HG03025 (cell line): Measurements from ENCODE around the gene GLB1L3.
A peak's percentile ranks its signal among the peaks of the same experiment; 100 is the strongest.
"Not testable (repeated sequence)": the region's sequence is repeated elsewhere in the genome, so short reads cannot be mapped to it uniquely, and the experiment has no call there.

Source experiments
- ATAC-seq: cut with Tn5 transposase; IDR thresholded peaks from one replicate; pipeline ENCODE4 v1.9.1; 2021; ENCODE audit warnings: mild to moderate bottlenecking, moderate library complexity; ENCODE audit not compliant: unreplicated experiment, low FRiP score

GLB1L3 gene

DNA sequence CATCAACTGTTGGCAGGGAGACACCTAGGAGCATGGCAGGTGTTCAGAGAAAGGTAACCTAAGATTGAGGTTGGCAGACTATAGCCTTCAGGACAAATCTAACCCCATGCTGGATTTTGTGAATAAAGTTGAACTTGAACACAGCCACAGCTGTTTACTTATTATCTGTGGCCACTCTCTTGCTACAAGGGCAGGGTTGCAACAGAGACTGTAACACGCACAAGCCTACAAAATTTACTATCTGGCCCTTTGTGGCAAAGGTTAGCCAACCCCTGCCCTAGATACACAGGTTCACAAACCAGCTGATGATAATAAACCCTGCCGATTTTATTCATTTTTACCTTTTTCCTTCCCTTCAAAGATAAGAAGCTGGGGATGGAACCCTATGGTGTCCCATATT is 25.5 kb upstream of the GLB1L3 start:
- ATAC-seq, result no peak

- peak; percentile 17 for ATAC-seq
Observed at GRCh38 chr11:134252346-134253187, 23.6 kb upstream of the GLB1L3 start.

- peak; percentile 98 for ATAC-seq
Observed at GRCh38 chr11:134253188-134253993, 22.8 kb upstream of the GLB1L3 start, which contains the start of the genes ACAD8 and THYN1. Gene ACAD8, plus strand, starts transcription at chr11:134253568. Its CDS starts 33 bp downstream, at chr11:134253601. Gene THYN1, minus strand, starts transcription at chr11:134253352. Its CDS starts 470 bp downstream, at chr11:134252882.

DNA sequence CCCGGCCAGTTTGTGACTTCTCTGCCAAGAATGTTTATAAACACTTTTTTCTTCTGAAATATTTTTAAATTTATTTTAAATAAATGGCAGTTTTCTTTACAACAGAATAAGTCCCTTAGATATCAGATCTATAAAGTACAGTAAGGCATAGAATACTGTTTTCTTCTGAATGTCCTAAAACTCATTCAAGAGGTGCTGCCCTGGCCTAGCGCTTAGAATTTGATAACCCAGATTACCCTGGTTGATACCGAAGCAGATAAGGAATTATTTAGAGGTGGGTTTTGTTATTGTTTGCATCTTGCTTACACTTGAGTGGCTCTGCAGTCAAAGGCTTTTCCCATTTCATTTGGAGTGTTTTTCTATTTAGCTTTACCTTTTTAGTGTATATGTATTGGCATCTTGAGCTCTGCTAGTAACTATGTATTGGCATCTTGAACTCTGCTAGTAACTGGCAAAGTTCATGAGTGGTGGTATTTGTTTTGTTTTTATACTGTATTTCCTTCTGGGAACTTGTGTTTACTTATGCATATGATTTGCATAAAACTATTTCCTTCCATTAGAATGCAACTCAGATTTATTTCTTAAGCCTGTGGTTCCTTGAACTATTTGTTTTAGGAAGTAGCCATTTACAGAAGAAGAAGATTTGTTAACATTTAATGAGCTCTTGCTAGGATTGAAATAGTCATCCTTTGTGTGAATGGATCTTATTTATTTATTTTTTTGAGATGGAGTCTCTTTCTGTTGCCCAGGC is 21.6 kb upstream of the GLB1L3 start:
- no peak for ATAC-seq

DNA sequence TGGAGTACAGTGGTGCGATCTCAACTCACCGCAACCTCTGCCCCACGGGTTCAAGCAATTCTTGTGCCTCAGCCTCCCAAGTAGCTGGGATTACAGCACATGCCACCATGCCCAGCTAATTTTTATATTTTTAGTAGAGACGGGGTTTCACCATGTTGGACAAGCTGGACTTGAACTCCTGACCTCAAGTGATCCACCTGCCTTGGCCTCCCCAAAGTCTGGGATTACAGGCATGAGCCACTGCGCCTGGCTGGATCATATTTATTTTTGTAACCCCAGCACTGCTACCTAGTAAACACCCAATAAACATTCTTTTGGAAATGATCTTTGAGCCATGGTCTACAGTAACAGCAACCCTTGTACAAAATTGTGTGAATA is 21.0 kb upstream of the GLB1L3 start:
- ATAC-seq, result not testable (repeated sequence)

DNA sequence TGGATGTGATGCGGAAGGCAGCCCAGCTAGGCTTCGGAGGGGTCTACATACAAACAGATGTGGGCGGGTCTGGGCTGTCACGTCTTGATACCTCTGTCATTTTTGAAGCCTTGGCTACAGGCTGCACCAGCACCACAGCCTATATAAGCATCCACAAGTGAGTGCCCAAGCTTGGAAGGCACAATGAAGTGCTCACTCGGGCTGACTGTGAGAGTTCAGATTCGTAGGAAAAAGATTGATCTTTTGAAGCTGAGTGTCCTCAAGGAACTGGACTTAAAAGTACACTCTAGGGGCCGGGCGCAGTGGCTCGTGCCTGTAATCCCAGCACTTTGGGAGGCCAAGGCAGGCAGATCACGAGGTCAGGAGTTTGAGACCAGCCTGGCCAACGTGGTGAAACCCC is 19.1 kb upstream of the GLB1L3 start:
- no peak for ATAC-seq

GRCh38 chr11:134258577-134258976 is 17.6 kb upstream of the GLB1L3 start:
- no peak for ATAC-seq

GRCh38 chr11:134260503-134260902 is 15.7 kb upstream of the GLB1L3 start:
- ATAC-seq, result no peak

DNA sequence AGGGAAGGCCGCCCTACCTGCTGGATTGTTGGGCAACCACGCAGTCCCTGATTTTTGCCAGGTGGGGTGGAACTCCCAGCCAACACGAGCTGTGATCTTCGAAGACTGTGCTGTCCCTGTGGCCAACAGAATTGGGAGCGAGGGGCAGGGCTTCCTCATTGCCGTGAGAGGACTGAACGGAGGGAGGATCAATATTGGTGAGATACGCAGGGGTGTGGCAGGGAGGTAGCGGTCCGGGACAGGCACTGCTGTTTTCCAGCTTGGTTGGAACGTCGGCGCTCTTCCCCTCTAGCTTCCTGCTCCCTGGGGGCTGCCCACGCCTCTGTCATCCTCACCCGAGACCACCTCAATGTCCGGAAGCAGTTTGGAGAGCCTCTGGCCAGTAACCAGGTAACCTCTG is 15.2 kb upstream of the GLB1L3 start:
- ATAC-seq, result no peak

GRCh38 chr11:134261626-134262488 is 14.3 kb upstream of the GLB1L3 start:
- ATAC-seq, result no peak

DNA sequence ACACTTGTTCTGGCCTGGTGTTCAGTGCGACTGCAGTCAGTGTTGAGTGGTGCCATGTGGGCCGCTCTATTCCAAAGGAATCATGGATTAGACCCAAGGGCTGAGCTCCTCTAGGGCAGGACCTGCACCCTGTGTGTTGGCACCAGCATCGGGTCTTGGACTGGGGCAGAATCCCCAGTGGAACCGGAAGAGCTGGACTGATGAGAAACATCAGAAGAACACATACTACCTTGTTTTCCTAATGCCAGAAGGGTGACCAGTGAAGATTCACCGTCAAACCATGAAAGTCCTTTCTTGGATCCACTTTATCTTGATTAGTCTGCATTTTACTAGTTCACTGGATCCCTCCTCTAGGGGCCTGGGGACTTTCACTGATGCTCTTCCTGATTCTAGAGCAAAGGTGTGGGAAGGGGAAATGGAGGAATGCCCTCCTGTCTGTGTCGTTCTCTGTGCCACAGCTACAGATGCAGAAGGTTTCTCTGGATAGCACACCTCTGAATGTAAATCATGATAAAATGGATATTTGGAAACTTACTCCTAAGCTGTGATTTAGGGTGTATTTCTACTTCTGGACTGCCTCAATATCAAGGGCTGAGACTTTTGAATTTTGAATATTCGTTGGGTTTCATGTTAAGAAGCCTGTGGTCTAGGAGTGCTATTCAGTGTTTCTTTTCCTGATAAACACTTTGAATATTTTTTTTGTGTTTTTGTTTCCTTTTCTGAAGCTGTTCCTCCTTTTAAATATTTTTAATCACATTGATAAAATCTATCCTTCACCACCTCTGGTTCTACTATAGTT is 11.0 kb upstream of the GLB1L3 start:
- ATAC-seq, result no peak

GRCh38 chr11:134266440-134266839 is 9.7 kb upstream of the GLB1L3 start:
- no peak for ATAC-seq

DNA sequence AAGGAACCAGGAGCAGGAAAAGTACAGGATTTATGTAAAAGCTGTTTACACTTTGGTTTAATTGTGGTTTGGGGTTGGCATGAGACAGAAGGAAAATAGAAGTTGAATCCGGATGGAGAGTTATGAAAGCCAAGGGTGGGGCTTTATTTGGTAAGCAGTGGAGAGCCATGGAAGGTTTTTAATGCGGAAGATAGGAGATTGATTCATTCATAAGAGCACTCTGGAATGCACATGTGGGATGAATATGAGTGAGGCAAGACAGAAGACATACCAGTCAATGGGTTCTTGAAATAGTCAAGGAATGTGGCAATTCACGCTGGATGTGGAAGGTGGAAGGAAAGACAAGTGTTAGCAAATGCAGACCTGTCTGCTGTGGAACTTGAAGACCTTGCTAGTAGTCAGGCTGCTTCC is 9.3 kb upstream of the GLB1L3 start:
- no peak for ATAC-seq

DNA sequence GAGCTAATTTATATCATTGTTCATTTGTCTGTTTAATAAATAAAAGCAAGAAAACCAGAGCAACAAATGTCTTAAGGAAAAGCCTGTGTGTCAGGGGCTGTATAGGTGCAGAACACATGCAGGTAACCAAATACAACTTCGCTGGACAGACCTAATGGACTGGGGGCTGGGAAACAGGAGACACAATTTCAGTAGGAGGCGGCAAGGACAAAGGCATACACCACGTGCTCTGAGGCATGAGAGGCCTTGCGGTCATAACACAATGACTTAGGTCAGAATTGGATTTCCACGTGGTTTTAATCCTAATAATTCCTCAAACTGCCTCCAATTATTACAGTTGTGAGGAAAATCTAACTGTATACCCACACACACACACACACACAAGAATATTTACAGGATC is 8.7 kb upstream of the GLB1L3 start:
- no peak for ATAC-seq

- no peak for ATAC-seq
Observed at GRCh38 chr11:134267966-134268365, 8.2 kb upstream of the GLB1L3 start.

DNA sequence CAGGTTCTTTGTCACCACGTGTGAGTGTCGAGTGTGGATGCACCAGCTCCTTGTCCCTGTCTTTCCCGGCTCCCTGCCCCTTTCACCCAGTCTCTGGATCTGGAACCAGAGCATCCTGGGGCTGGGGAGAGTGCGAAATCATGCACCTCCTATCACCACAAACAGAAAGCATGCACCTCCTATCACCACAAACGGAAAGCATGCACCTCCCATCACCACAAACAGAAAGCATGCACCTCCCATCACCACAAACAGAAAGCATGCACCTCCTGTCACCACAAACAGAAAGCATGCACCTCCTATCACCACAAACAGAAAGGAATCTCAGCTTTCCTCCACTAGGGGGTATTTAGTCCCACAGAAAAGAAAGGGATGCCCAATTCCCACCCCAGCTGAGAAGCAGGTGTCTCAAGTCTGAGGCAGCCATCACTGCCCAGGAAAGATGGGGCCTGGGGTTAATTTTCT is 5.9 kb upstream of the GLB1L3 start:
- ATAC-seq, result no peak

DNA sequence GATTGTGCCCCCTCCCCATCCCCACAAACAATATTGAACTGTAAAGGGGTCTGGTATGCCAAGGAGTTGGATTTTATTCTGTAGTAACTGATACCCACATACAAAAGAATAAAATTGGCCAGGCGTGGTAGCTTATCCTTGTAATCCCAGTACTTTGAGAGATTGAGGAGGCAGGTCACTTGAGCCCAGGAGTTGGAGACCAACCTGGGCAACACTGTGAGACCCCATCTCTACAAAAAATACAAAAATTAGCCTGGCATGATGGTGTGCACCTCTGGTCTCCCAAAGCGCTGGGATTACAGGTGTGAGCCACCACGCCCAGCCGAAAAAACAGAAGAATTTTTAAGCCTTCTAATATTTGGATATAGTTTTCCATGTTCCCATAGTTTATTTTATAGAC is 4.2 kb upstream of the GLB1L3 start:
- no peak for ATAC-seq

- no peak for ATAC-seq
Observed at GRCh38 chr11:134272381-134273316, 3.5 kb upstream of the GLB1L3 start.
